ENCODE measurements around the gene TRMT44. TPM values are rescaled to one million over a fixed set of nuclear protein-coding genes. Genes with fewer than 3 reads are reported as not detected.

Gene TRMT44
- total and polyA plus RNA-seq, 2 of the 13 experiments (the other 11 are each of a cell fraction or from before 2014, with no cell fraction given): 5.8 to 8.6 TPM

- no peak for ATAC-seq
- no TSS peak for BruUV-seq (replicated peaks)
- Histone ChIP-seq H3K36me3 (replicated peaks in 1 of 2; ENCODE audit: control insufficient read depth in 1 of 2, insufficient read depth in 2 of 2, low read length in 2 of 2) (no peaks in the 10 kb centered on the region), H3K9me3 (ENCODE audit: low read length) (no peaks in the 10 kb centered on the region), H3K4me2 (ENCODE audit: low read depth, low read length) (no peak overlapping the region), H3K4me3 (replicated peaks in 1 of 3; ENCODE audit: insufficient read depth in 1 of 3, low read depth in 2 of 3, low read length in 3 of 3) (no peak overlapping the region), H3K9ac (ENCODE audit: insufficient read depth, low read depth, low read length) (no peak overlapping the region), H4K20me1 (ENCODE audit: insufficient read depth, low read length) (no peaks in the 10 kb centered on the region), H3K79me2 (ENCODE audit: insufficient read depth, low read length) (no peaks in the 10 kb centered on the region), H3K4me1 (ENCODE audit: insufficient read depth, low read length) (no peaks in the 10 kb centered on the region), H2AFZ (ENCODE audit: low read length) (no peak overlapping the region), H3K27ac (ENCODE audit: extremely low read length, insufficient read depth, low read length) (no peak overlapping the region), H3K27me3 (ENCODE audit: control insufficient read depth in 1 of 2, insufficient read depth in 2 of 2, low read length in 2 of 2) (peaks cover 0 to 12% of the 10 kb centered on the region in 2 experiments; a peak in 2 of 5 replicates)
- CTCF ChIA-PET (ENCODE audit: low intra/inter-chr PET ratio, low total read pairs): no interaction called here
- DNase-seq (ENCODE audit: low spot score): no peak
- TF ChIP-seq ZNF800 (CRISPR knock-in tag; IDR thresholded peaks at IDR 0.05) (no peak), POLR2AphosphoS5 (IDR thresholded peaks at IDR 0.05; ENCODE audit: low read depth, low read length) (no peak), RFX1 (IDR thresholded peaks at IDR 0.05) (no peak), HBP1 (CRISPR knock-in tag; IDR thresholded peaks at IDR 0.05; ENCODE audit: low read depth) (no peak), CERS6 (CRISPR knock-in tag; IDR thresholded peaks at IDR 0.05) (no peak), BATF2 (CRISPR knock-in tag; IDR thresholded peaks at IDR 0.05) (no peak), HOXD1 (CRISPR knock-in tag; IDR thresholded peaks at IDR 0.05) (no peak), MZF1 (CRISPR knock-in tag; IDR thresholded peaks at IDR 0.05; ENCODE audit: borderline replicate concordance) (no peak), SNAPC5 (CRISPR knock-in tag; IDR thresholded peaks at IDR 0.05; ENCODE audit: borderline replicate concordance) (no peak), ZNF776 (CRISPR knock-in tag; IDR thresholded peaks at IDR 0.05) (no peak), CENPT (CRISPR knock-in tag; IDR thresholded peaks at IDR 0.05; ENCODE audit: low read depth) (no peak), MIER3 (CRISPR knock-in tag; IDR thresholded peaks at IDR 0.05; ENCODE audit: borderline replicate concordance) (no peak), MLX (CRISPR knock-in tag; IDR thresholded peaks at IDR 0.05) (no peak), DDIT3 (CRISPR knock-in tag; IDR thresholded peaks at IDR 0.05) (no peak), ZFP41 (CRISPR knock-in tag; IDR thresholded peaks at IDR 0.05; ENCODE audit: borderline replicate concordance) (no peak), GATAD2A (CRISPR knock-in tag; IDR thresholded peaks at IDR 0.05) (no peak), ZFP1 (CRISPR knock-in tag; IDR thresholded peaks at IDR 0.05) (no peak), BRCA1 (CRISPR knock-in tag; IDR thresholded peaks at IDR 0.05) (no peak)
- intact Hi-C loops (cut with micrococcal nuclease; ENCODE audit: unreplicated experiment) (no loop called here), in situ Hi-C loops (cut with HindIII; ENCODE audit: extremely low pct_ligation_motif_present, low pct_unique_long_range_greater_than_20kb) (no loop called here)
- WGBS (ENCODE audit: low lambda C conversion rate): 43% methylated on average over 14 of the region's 18 CpGs
- no peak for FAIRE-seq
- POLR2A ChIA-PET: no interaction called here
Observed at GRCh38 chr4:8515316-8516060, 74.9 kb downstream of the TRMT44 start.
